ENCODE data around the gene KDM6A. TPM values are rescaled to one million over a fixed set of nuclear protein-coding genes. Genes with fewer than 3 reads are reported as not detected.
"Not testable (repeated sequence)": the region's sequence is repeated elsewhere in the genome, so short reads cannot be mapped to it uniquely, and the experiment has no call there.

KDM6A gene
- total RNA-seq, 1 experiment from 2014 or later: 11.7 TPM

DNA sequence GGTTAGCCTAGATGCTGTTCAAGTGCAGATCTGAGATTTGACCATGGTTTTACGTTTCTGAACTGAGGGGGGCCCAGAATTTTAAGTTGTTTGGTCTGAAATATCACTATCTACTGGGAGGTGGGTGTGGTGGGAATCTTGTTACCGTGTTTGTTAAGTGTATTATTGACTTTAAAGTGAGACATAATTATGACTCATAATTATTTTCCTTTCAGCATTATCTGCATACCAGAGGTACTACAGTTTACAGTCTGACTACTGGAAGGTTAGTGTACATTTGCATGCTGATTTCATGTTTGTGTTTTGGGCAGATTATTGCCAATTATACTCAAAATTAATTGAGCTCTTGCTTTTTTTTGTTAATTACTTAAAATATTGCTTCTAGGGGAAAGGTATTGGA is 101.5 kb downstream of the KDM6A start:
- in situ Hi-C loops (cut with HindIII; ENCODE audit: low pct_unique_long_range_greater_than_20kb, low sequenced_read_pairs): no loop called here
- DNase-seq (ENCODE audit: low read depth, low spot score): no peak

GRCh38 chrX:44975666-44976263 is 102.8 kb downstream of the KDM6A start:
- DNase-seq (ENCODE audit: low read depth, low spot score): no peak
- in situ Hi-C loops (cut with HindIII; ENCODE audit: low pct_unique_long_range_greater_than_20kb, low sequenced_read_pairs): no loop called here

GRCh38 chrX:44978976-44979375 is 106.0 kb downstream of the KDM6A start:
- in situ Hi-C loops (cut with HindIII; ENCODE audit: low pct_unique_long_range_greater_than_20kb, low sequenced_read_pairs): no loop called here
- no peak for DNase-seq (ENCODE audit: low read depth, low spot score)

DNA sequence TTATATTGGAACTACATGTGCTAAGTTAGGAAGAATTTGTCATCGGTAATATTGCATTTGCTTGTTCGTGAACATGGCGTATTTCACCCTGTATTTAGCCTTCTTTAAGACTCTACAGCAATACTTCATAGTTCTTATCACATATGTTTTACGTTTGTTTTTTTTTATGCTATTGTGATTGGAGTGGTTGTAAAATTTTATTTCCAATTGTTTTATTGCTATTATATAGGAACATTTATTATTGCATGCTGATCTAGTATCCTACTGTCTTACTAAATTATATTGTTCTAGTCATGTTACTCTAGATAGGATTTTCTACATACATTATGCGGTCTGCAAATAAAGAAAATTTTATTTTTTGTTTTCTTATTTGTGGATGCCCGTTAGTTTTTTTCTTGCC is 107.4 kb downstream of the KDM6A start:
- DNase-seq (ENCODE audit: low read depth, low spot score): no peak
- in situ Hi-C loops (cut with HindIII; ENCODE audit: low pct_unique_long_range_greater_than_20kb, low sequenced_read_pairs): no loop called here

DNA sequence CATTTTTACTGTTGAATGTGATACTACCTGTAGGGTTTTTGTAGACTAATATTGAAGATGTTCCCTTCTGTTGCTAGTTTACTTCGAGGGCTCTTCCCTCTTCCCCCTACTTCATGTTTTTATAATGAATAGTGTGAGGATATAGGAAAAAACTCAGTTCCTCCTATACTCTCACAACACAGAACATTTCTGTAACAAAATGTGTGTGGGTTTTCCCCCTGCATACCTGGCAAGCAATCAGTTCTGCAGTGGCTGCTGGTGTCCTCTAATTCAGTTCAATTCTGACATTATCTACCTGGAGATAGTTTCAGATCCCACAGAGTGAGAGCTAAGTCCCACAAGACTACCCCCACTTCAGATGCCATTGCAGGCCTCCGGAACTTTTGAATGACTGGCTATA is 107.9 kb downstream of the KDM6A start:
- in situ Hi-C loops (cut with HindIII; ENCODE audit: low pct_unique_long_range_greater_than_20kb, low sequenced_read_pairs): no loop called here
- DNase-seq (ENCODE audit: low read depth, low spot score): no peak

- in situ Hi-C loops (cut with HindIII; ENCODE audit: low pct_unique_long_range_greater_than_20kb, low sequenced_read_pairs): no loop called here
- DNase-seq (ENCODE audit: low read depth, low spot score): no peak
Measured at GRCh38 chrX:44989995-44990770, 117.2 kb downstream of the KDM6A start.

DNA sequence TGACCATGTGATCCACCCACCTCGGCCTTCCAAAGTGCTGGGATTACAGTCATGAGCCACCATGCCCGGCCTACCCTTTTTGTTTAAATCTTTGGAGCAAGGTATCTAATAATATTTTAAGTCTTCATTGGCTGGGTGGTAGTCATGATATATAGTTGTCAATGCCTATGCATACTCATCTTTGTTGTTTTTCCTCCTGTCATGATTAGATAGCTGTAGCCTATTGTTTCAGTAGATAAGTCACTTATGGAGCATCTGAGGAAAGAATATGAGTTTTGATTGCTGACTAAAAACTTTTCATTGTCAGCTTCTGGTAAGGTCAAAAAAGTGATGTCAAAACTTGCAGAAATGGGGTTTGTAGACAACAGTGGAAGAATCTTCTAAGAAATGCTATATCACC is 119.8 kb downstream of the KDM6A start:
- DNase-seq (ENCODE audit: low read depth, low spot score): no peak
- in situ Hi-C loops (cut with HindIII; ENCODE audit: low pct_unique_long_range_greater_than_20kb, low sequenced_read_pairs): no loop called here

DNA sequence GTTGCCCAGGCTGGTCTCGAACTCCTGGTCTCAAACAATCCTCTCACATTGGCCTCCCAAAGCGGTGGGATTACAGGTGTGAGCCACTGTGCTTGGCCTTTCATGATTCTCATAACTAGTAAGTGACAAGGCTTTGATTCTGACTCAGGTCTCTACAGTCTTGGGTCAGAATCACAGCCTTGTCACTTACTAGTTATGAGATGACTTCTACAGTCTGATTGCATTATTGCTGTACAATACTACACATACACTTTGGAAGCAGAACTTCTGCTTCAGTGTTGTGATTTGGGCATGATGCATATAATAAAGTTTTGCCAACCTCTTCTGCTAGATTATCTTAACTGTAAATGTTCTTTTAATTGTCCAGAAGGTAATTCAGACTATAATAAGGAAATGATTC is 123.3 kb downstream of the KDM6A start:
- no peak for DNase-seq (ENCODE audit: low read depth, low spot score)
- in situ Hi-C loops (cut with HindIII; ENCODE audit: low pct_unique_long_range_greater_than_20kb, low sequenced_read_pairs): no loop called here

GRCh38 chrX:44997282-44997812 is 124.4 kb downstream of the KDM6A start:
- in situ Hi-C loops (cut with HindIII; ENCODE audit: low pct_unique_long_range_greater_than_20kb, low sequenced_read_pairs): no loop called here
- DNase-seq (ENCODE audit: low read depth, low spot score): no peak

GRCh38 chrX:44997888-44998287 is 124.9 kb downstream of the KDM6A start:
- in situ Hi-C loops (cut with HindIII; ENCODE audit: low pct_unique_long_range_greater_than_20kb, low sequenced_read_pairs): no loop called here

GRCh38 chrX:44999237-44999636 is 126.2 kb downstream of the KDM6A start:
- DNase-seq (ENCODE audit: low read depth, low spot score): not testable (repeated sequence)

More at GRCh38 chrX:44997888-44998287, 124.9 kb downstream of the KDM6A start:
- DNase-seq (ENCODE audit: low read depth, low spot score): no peak

GRCh38 chrX:44999872-45000271 is 126.9 kb downstream of the KDM6A start:
- in situ Hi-C loops (cut with HindIII; ENCODE audit: low pct_unique_long_range_greater_than_20kb, low sequenced_read_pairs); DNase-seq (ENCODE audit: low read depth, low spot score): not testable (repeated sequence)

More at GRCh38 chrX:44999237-44999636, 126.2 kb downstream of the KDM6A start:
- in situ Hi-C loops (cut with HindIII; ENCODE audit: low pct_unique_long_range_greater_than_20kb, low sequenced_read_pairs): not testable (repeated sequence)

GRCh38 chrX:45001048-45001447 is 128.1 kb downstream of the KDM6A start:
- in situ Hi-C loops (cut with HindIII; ENCODE audit: low pct_unique_long_range_greater_than_20kb, low sequenced_read_pairs): no loop called here
- no peak for DNase-seq (ENCODE audit: low read depth, low spot score)

GRCh38 chrX:45003085-45003484 is 130.1 kb downstream of the KDM6A start:
- in situ Hi-C loops (cut with HindIII; ENCODE audit: low pct_unique_long_range_greater_than_20kb, low sequenced_read_pairs): no loop called here
- DNase-seq (ENCODE audit: low read depth, low spot score): no peak

DNA sequence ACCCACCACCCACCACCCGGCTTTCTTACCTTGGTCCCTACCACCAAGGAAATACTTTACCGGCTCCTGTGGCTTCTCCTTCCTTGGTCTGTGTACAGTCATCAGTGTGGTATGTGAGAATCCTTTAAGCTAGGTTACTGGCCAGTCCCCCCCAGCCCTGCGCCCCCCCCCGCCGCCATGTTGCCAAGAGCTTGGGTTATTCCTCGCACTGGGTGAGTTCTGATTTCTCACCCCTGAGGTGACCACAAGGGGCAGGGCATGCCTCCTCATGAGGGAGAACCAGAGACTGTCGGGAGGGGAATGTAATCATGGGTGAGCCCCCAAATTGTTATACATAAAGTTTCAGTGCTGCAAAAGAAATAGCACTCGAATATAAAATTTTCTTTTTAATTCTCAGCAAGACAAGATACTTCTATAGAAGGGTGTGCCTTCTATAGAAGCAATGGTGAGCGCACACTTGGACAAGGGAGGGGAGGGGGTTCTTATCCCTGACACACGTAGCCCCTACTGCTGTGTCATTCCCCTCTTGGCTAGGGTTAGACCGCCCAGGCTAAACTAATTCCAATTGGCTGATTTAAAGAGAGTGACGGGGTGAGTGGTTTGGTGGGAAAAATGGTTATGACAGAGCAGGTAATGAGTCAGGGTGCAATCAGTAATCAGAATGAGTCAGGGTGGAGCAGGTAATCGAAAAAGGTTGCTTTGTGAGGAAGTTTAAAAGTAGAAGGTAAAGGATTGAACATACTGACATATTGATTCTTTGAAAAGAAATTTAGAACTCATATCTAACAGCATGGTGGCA is 133.2 kb downstream of the KDM6A start:
- in situ Hi-C loops (cut with HindIII; ENCODE audit: low pct_unique_long_range_greater_than_20kb, low sequenced_read_pairs): no loop called here
- no peak for DNase-seq (ENCODE audit: low read depth, low spot score)

GRCh38 chrX:45007598-45007997 is 134.6 kb downstream of the KDM6A start:
- DNase-seq (ENCODE audit: low read depth, low spot score): no peak
- in situ Hi-C loops (cut with HindIII; ENCODE audit: low pct_unique_long_range_greater_than_20kb, low sequenced_read_pairs): no loop called here

DNA sequence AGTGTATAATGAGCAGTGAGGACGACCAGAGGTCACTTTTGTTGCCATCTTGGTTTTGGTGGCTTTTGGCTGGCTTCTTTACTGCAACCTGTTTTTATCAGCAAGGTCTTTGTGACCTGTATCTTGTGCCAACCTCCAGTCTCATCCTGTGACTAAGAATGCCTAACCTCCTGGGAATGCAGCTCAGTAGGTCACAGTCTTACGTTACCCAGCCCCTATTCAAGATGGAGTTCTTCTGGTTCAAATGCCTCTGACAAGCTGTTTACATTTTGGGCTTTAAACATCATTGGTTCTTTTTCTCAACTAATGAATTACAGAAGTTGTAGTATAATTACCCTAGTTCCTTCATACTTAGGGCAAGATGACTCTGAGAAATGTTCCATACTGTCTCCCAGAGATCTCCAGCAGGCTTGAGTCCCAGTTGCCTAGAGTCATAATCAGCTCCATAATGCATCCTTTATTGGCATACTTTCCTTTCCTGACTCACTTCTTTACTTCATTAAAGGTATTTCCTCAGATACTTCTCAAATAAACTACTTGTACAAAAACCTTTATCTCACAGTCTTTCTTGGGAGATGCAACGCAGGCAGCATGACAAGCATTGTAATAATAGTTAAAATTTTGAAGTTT is 136.5 kb downstream of the KDM6A start:
- peak; percentile 2 for DNase-seq (ENCODE audit: low read depth, low spot score)
- in situ Hi-C loops (cut with HindIII; ENCODE audit: low pct_unique_long_range_greater_than_20kb, low sequenced_read_pairs): no loop called here

DNA sequence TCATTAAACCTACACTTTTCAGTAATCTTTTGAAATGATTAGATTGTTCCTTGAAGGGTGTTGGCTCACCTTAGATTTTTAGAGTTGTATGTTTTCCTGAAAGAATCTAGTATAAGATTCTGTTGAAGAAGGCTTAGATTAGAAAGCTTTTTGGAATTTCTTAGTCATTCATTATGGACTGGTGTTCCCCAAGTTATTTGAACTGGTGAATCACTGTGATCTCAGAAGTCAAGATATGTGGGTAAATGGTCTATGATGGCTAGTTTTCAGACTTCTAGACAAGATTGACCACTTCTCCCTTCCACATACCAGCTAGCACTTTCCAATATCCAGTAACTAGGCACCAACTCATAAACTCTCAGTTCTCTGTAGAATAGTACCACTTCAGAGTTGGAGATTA is 138.1 kb downstream of the KDM6A start:
- no peak for DNase-seq (ENCODE audit: low read depth, low spot score)
- in situ Hi-C loops (cut with HindIII; ENCODE audit: low pct_unique_long_range_greater_than_20kb, low sequenced_read_pairs): no loop called here

All from SK-MEL-5 (cell line).